Prostate gland (tissue), 2 donors: ENCODE measurements around the gene TSHZ3. TPM values are rescaled to one million over a fixed set of nuclear protein-coding genes. Genes with fewer than 3 reads are reported as not detected.

ENCODE experiments used
- DNase-seq: peaks from one replicate; pipeline ENCODE4 v3.0.0-alpha.2; 2019; ENCODE audit warnings: low spot score
- H3K27ac ChIP-seq, 2 donors: fragments of 200-600 bp; sonication (generic); 2 replicates each; pipeline ENCODE4 v1.5.1; 2017 to 2019
- H3K27me3 ChIP-seq: fragments of 200-600 bp; sonication (generic); replicated peaks from 2 replicates; pipeline ENCODE4 v1.5.1; 2019; ENCODE audit not compliant: insufficient read depth
- H3K36me3 ChIP-seq, 2 donors: fragments of 200-600 bp; sonication (generic); 1 replicate in 1 of 2; 2 replicates in 1 of 2; pipeline versions ENCODE4 v1.5.1 to v1.8.1; 2017 to 2019
- H3K4me1 ChIP-seq: fragments of 200-600 bp; sonication (generic); replicated peaks from 2 replicates; pipeline ENCODE4 v1.5.1; 2019
- H3K4me3 ChIP-seq, 2 donors: fragments of 200-600 bp; sonication (generic); 2 replicates each; pipeline ENCODE4 v1.5.1; 2017 to 2019
- H3K9me3 ChIP-seq: fragments of 200-600 bp; sonication (generic); 2 replicates; pipeline ENCODE4 v1.5.1; 2017
- POLR2A ChIP-seq: fragments of 450-650 bp; IDR thresholded peaks from one replicate; pipeline ENCODE4 v1.6.1; 2016; ENCODE audit warnings: antibody characterized with exemption, mild to moderate bottlenecking
- POLR2AphosphoS5 ChIP-seq: sonication (generic); formaldehyde crosslinking; IDR thresholded peaks from one replicate; pipeline ENCODE4 v1.6.1; 2017; ENCODE audit warnings: antibody characterized with exemption
- WGBS: methylation state at CpG from one replicate; pipeline ENCODE4 v1.1.5; 2018; 5-methylcytosine and 5-hydroxymethylcytosine counted together
- intact Hi-C: fragments of 100-400 bp; cut with DNase I; formaldehyde crosslinking; loops from one replicate; pipeline ENCODE4 v1.14.2; 2022
- total RNA-seq, 2 donors: library from RNA; depleted of rRNA; stranded (reverse); fragments of >200 nt; gene quantifications; one replicate each; pipeline ENCODE4 v1.1.0, GENCODE V29; 2016
- TF ChIP-seq, protein P1 (sequence below), 4 experiments: fragments of 200-600 bp in 2 of 4; fragments of 450-650 bp in 2 of 4; sonication (generic) in 2 of 4; IDR thresholded peaks; 1 replicate in 3 of 4; 2 replicates in 1 of 4; pipeline ENCODE4 v1.5.1; 2016 to 2019; ENCODE audit warnings: antibody characterized with exemption in 4 of 4, mild to moderate bottlenecking in 2 of 4, moderate library complexity in 2 of 4

TSHZ3 gene
- total RNA-seq, 2 donors from 2014 or later = 10.4 to 18.4 TPM

- intact Hi-C loops = loop anchor here (5.0 kb wide), 1 partner anchor 66 kb away; no protein-coding TSS in a partner anchor
- no peaks in the 10 kb centered on the region for H3K4me1 ChIP-seq
- DNase-seq = no peak
- TF ChIP-seq POLR2AphosphoS5 (no peak), POLR2A (no peak)
- TF ChIP-seq, protein P1, sequence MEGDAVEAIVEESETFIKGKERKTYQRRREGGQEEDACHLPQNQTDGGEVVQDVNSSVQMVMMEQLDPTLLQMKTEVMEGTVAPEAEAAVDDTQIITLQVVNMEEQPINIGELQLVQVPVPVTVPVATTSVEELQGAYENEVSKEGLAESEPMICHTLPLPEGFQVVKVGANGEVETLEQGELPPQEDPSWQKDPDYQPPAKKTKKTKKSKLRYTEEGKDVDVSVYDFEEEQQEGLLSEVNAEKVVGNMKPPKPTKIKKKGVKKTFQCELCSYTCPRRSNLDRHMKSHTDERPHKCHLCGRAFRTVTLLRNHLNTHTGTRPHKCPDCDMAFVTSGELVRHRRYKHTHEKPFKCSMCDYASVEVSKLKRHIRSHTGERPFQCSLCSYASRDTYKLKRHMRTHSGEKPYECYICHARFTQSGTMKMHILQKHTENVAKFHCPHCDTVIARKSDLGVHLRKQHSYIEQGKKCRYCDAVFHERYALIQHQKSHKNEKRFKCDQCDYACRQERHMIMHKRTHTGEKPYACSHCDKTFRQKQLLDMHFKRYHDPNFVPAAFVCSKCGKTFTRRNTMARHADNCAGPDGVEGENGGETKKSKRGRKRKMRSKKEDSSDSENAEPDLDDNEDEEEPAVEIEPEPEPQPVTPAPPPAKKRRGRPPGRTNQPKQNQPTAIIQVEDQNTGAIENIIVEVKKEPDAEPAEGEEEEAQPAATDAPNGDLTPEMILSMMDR (IDR thresholded peaks at IDR 0.05) = no peak
- H3K4me3 ChIP-seq = no peak overlapping the region
- H3K36me3 ChIP-seq = no peaks in the 10 kb centered on the region
- H3K27ac ChIP-seq = no peak overlapping the region
- WGBS = 59% methylated on average over 11 of the region's 11 CpGs
- no peaks in the 10 kb centered on the region for H3K9me3 ChIP-seq
- H3K27me3 ChIP-seq = no peaks in the 10 kb centered on the region
Measured at GRCh38 chr19:31261603-31262212, 87.5 kb downstream of the TSHZ3 start.

- DNase-seq = no peak
- Histone ChIP-seq H3K9me3 (no peaks in the 10 kb centered on the region), H3K27ac (no peak overlapping the region), H3K4me3 (no peak overlapping the region), H3K36me3 (no peaks in the 10 kb centered on the region), H3K27me3 (no peaks in the 10 kb centered on the region), H3K4me1 (no peaks in the 10 kb centered on the region)
- 58% methylated on average over 3 of the region's 3 CpGs for WGBS
- intact Hi-C loops = loop anchor here (5.0 kb wide), 1 partner anchor 66 kb away; no protein-coding TSS in a partner anchor
- TF ChIP-seq POLR2A (no peak), POLR2AphosphoS5 (no peak)
- TF ChIP-seq, protein P1 (IDR thresholded peaks at IDR 0.05) = no peak
Measured at GRCh38 chr19:31261019-31261602, 88.1 kb downstream of the TSHZ3 start.

- TF ChIP-seq POLR2AphosphoS5 (no peak), POLR2A (no peak)
- TF ChIP-seq, protein P1 (IDR thresholded peaks at IDR 0.05) = no peak
- intact Hi-C loops = loop anchor here (5.0 kb wide), 1 partner anchor 67 kb away; no protein-coding TSS in a partner anchor
- Histone ChIP-seq H3K4me3 (no peak overlapping the region), H3K27ac (no peak overlapping the region), H3K36me3 (no peaks in the 10 kb centered on the region), H3K9me3 (no peaks in the 10 kb centered on the region), H3K27me3 (no peaks in the 10 kb centered on the region), H3K4me1 (no peaks in the 10 kb centered on the region)
- WGBS = 93% methylated on average over 7 of the region's 7 CpGs
- no peak for DNase-seq
Measured at GRCh38 chr19:31260171-31260933, 88.9 kb downstream of the TSHZ3 start.

DNA sequence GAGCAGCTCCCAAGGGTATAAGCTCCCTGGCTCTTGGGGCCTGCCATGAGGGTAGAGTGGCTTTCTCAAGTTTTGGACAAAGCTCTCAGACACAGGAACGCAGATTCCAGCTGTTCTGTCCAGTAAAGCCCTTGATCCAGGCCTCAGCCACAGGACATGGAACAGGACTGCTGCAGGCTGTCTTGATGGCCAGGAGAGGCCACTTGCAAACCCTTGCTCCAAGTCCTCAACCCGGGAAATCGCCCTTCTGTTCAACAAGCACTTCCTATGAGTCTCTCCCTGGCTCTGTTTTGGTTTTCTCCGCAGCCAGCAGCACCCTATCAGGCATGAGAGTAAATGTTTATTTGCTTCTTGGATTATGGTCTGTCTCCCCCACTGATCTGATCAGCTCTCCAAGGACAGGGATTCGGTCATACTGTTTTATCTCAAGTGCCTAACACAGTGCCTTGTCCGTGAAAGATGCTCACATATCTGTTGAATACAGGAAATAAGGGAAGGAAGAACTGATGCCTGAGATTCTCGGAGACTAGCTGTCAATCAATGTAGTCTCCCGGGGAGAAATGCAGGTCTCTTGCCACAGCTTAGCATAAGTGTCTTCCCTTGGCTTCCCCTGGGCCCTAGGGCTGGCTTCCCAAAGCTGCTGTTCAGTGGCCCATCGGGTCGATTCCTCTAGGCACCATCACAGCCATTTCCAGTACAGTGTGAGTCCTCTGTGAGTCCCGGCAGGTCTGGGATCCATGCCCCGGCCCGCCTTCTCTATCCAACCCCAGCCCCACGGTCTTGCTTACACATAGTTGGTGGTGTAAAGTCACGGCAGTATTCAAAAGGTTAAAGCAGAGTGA is 90.8 kb downstream of the TSHZ3 start:
- WGBS = 88% methylated on average over 15 of the region's 15 CpGs

More for the DNA sequence above, 90.8 kb downstream of the TSHZ3 start:
- intact Hi-C loops = no loop called here
- DNase-seq = no peak
- H3K4me3 ChIP-seq = no peak overlapping the region
- no peaks in the 10 kb centered on the region for H3K36me3 ChIP-seq
- H3K27ac ChIP-seq = no peak overlapping the region
- no peaks in the 10 kb centered on the region for H3K9me3 ChIP-seq
- no peaks in the 10 kb centered on the region for H3K27me3 ChIP-seq
- no peaks in the 10 kb centered on the region for H3K4me1 ChIP-seq
- no peak for TF ChIP-seq POLR2A
- TF ChIP-seq, protein P1 (IDR thresholded peaks at IDR 0.05) = no peak
- TF ChIP-seq POLR2AphosphoS5 = no peak
